GM23338 (cell line): ENCODE measurements around the gene IGFBP7. TPM values are rescaled to one million over a fixed set of nuclear protein-coding genes. Genes with fewer than 3 reads are reported as not detected.

ENCODE experiments used
- ATAC-seq: fragments of 200-7000 bp; cut with Tn5 transposase; 3 replicates; pipeline ENCODE4 v1.9.1; 2020
- DNase-seq: peaks from one replicate; pipeline ENCODE4 v3.0.0-alpha.2; 2015; ENCODE audit warnings: low spot score
- H2AFZ ChIP-seq: fragments of 200-600 bp; sonication (generic); 2 replicates; pipeline ENCODE4 v1.8.0; 2016; ENCODE audit warnings: antibody characterized with exemption, mild to moderate bottlenecking, moderate library complexity
- H3F3A ChIP-seq: fragments of 200-600 bp; sonication (generic); replicated peaks from 2 replicates; pipeline ENCODE4 v1.8.0; 2017; ENCODE audit warnings: antibody characterized with exemption, mixed run types, low read depth
- H3K27ac ChIP-seq: fragments of 200-600 bp; sonication (generic); 2 replicates; pipeline ENCODE4 v1.6.1; 2016; ENCODE audit warnings: low read depth
- H3K27me3 ChIP-seq: fragments of 200-600 bp; sonication (generic); 2 replicates; pipeline ENCODE4 v1.8.0; 2016; ENCODE audit warnings: mild to moderate bottlenecking, mixed run types, moderate library complexity; ENCODE audit not compliant: insufficient read depth
- H3K36me3 ChIP-seq: fragments of 200-600 bp; sonication (generic); 2 replicates; pipeline ENCODE4 v1.8.0; 2016; ENCODE audit warnings: mild to moderate bottlenecking; ENCODE audit not compliant: insufficient read depth
- H3K4me1 ChIP-seq: fragments of 200-600 bp; sonication (generic); 2 replicates; pipeline ENCODE4 v1.8.0; 2016; ENCODE audit warnings: mild to moderate bottlenecking, moderate library complexity; ENCODE audit not compliant: insufficient read depth
- H3K4me2 ChIP-seq: fragments of 200-600 bp; sonication (generic); 2 replicates; pipeline ENCODE4 v1.7.1; 2017; ENCODE audit warnings: mixed run types
- H3K4me3 ChIP-seq: fragments of 200-600 bp; sonication (generic); 2 replicates; pipeline ENCODE4 v1.6.1; 2016; ENCODE audit warnings: mixed run types
- H3K79me2 ChIP-seq: fragments of 200-600 bp; sonication (generic); replicated peaks from 2 replicates; pipeline ENCODE4 v1.8.0; 2017; ENCODE audit warnings: mild to moderate bottlenecking; ENCODE audit not compliant: insufficient read depth
- H3K9me2 ChIP-seq: fragments of 200-600 bp; sonication (generic); 2 replicates; pipeline ENCODE4 v1.8.0; 2017; ENCODE audit not compliant: insufficient read depth
- H4K20me1 ChIP-seq: fragments of 200-600 bp; sonication (generic); replicated peaks from 2 replicates; pipeline ENCODE4 v1.8.0; 2017; ENCODE audit warnings: mild to moderate bottlenecking; ENCODE audit not compliant: insufficient read depth
- H3K27ac Mint-ChIP-seq: 2 replicates; pipeline ENCODE4 v1.8.0; 2020; ENCODE audit warnings: inconsistent platforms, mild to moderate bottlenecking, moderate library complexity, mixed read lengths
- H3K27me3 Mint-ChIP-seq: 3 replicates; pipeline ENCODE4 v1.8.0; 2022; ENCODE audit warnings: low read depth, mild to moderate bottlenecking, moderate library complexity, mixed read lengths, inconsistent platforms; ENCODE audit not compliant: insufficient read depth, poor library complexity
- H3K36me3 Mint-ChIP-seq: 3 replicates; pipeline ENCODE4 v1.8.0; 2021; ENCODE audit warnings: low read depth, mild to moderate bottlenecking, inconsistent platforms, moderate library complexity, mixed read lengths
- H3K4me1 Mint-ChIP-seq: 3 replicates; pipeline ENCODE4 v1.8.0; 2020; ENCODE audit warnings: mild to moderate bottlenecking, inconsistent platforms, mixed read lengths
- H3K4me3 Mint-ChIP-seq: 3 replicates; pipeline ENCODE4 v1.8.0; 2021; ENCODE audit warnings: moderate library complexity, mild to moderate bottlenecking, inconsistent platforms, mixed read lengths
- H3K9me3 Mint-ChIP-seq: 3 replicates; pipeline ENCODE4 v1.8.0; 2020; ENCODE audit warnings: moderate library complexity, mild to moderate bottlenecking, inconsistent platforms, mixed read lengths
- CREB1 ChIP-seq: fragments of 250-450 bp; sonication (Bioruptor Pico); IDR thresholded peaks from 2 replicates; pipeline ENCODE4 v1.5.0; 2020; ENCODE audit warnings: low read depth, mild to moderate bottlenecking, moderate library complexity
- ETS1 ChIP-seq: IDR thresholded peaks from 2 replicates; pipeline ENCODE4 v1.6.1; 2016; ENCODE audit warnings: antibody characterized with exemption
- EZH2 ChIP-seq: fragments of 200-600 bp; sonication (generic); IDR thresholded peaks from one replicate; pipeline ENCODE4 v1.8.0; 2017; ENCODE audit warnings: antibody characterized with exemption, mild to moderate bottlenecking, low read depth; ENCODE audit not compliant: unreplicated experiment
- EZH2phosphoT487 ChIP-seq: fragments of 200-600 bp; sonication (generic); IDR thresholded peaks from one replicate; pipeline ENCODE4 v1.8.1; 2018; ENCODE audit warnings: antibody characterized with exemption; ENCODE audit not compliant: unreplicated experiment
- JUNB ChIP-seq: IDR thresholded peaks from one replicate; pipeline ENCODE4 v1.6.1; 2016; ENCODE audit warnings: antibody characterized with exemption; ENCODE audit not compliant: unreplicated experiment
- NANOG ChIP-seq: IDR thresholded peaks from 2 replicates; pipeline ENCODE4 v1.6.1; 2016; ENCODE audit warnings: antibody characterized with exemption, borderline replicate concordance
- POLR2AphosphoS5 ChIP-seq: IDR thresholded peaks from 2 replicates; pipeline ENCODE4 v1.6.1; 2016; ENCODE audit warnings: antibody characterized with exemption, low read depth
- REST ChIP-seq: IDR thresholded peaks from one replicate; pipeline ENCODE4 v1.6.1; 2018; ENCODE audit warnings: antibody characterized with exemption; ENCODE audit not compliant: unreplicated experiment
- STAT1 ChIP-seq: IDR thresholded peaks from one replicate; pipeline ENCODE4 v1.6.1; 2016; ENCODE audit warnings: antibody characterized with exemption; ENCODE audit not compliant: unreplicated experiment
- ZNF114 ChIP-seq: fragments of 250-450 bp; sonication (Bioruptor Pico); IDR thresholded peaks from 2 replicates; pipeline ENCODE4 v1.5.0; 2020; ENCODE audit warnings: mild to moderate bottlenecking, moderate library complexity
- ZNF331 ChIP-seq: fragments of 250-450 bp; sonication (Bioruptor Pico); IDR thresholded peaks from 2 replicates; pipeline ENCODE4 v1.5.0; 2020; ENCODE audit warnings: low read depth, mild to moderate bottlenecking, moderate library complexity
- polyA plus RNA-seq: library from polyadenylated mRNA; unstranded; fragments of >200 nt; fragmentation: Nextera tagmentation; extraction: Ambion mirVana; gene quantifications from 2 replicates; pipeline ENCODE4 v1.2.1, GENCODE V29; 2016
- total RNA-seq: library from RNA; depleted of rRNA; stranded (reverse); fragments of >200 nt; shearing (Covaris generic); gene quantifications from 2 replicates; pipeline ENCODE4 v1.2.3, GENCODE V29; 2014
- TF ChIP-seq, protein P1 (sequence below), 2 experiments: fragments of 200-600 bp in 1 of 2; sonication (generic) in 1 of 2; conservative IDR thresholded peaks; 2 replicates each; pipeline versions ENCODE4 v1.5.1 to v1.6.1; 2016 to 2017; ENCODE audit warnings: antibody characterized with exemption in 2 of 2, low read depth in 2 of 2, mild to moderate bottlenecking in 2 of 2, moderate library complexity in 1 of 2

The IGFBP7 gene
- total and polyA plus RNA-seq, 2 experiments from 2014 or later = 0.49 to 7.9 TPM

DNA sequence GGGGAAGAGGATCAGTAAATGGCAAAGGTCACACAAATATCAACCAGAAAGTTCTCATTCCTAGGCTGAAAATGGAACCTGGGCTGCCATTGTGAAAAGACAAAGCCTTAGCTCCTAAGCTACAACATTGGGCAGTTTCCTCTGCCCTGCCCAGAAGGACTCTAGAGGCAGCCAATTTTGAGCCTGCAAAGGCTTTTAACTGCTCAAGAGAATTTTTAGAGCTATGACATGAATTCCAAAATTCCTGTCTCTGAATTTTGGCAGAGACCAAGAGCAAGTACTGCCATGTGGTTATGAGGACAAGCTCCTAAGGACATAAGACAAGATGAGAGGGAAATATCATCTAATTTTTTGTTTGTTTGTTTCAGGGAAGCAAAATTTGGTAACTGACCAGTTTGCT lies 29.6 kb upstream of the IGFBP7 start:
- H3K27ac Mint-ChIP-seq = no peak overlapping the region
- H3K36me3 Mint-ChIP-seq = peaks cover 6% of the 10 kb centered on the region; the same call in 1 of the 3 replicates
- Histone ChIP-seq H3K36me3 (peaks cover 8% of the 10 kb centered on the region; the same call in 1 of the 2 replicates), H3K27ac (no peak overlapping the region), H3K4me3 (no peak overlapping the region), H3K27me3 (no peaks in the 10 kb centered on the region), H3K79me2 (no peaks in the 10 kb centered on the region), H3K9me2 (no peaks in the 10 kb centered on the region), H3K4me2 (no peak overlapping the region), H3K4me1 (no peaks in the 10 kb centered on the region), H2AFZ (no peak overlapping the region), H4K20me1 (no peaks in the 10 kb centered on the region), H3F3A (no peaks in the 10 kb centered on the region)
- peaks cover 29% of the 10 kb centered on the region for H3K9me3 Mint-ChIP-seq
- no peak for TF ChIP-seq ZNF331 (CRISPR knock-in tag)
- ATAC-seq (no peak), DNase-seq (no peak)
- H3K4me1 Mint-ChIP-seq = no peaks in the 10 kb centered on the region
- H3K4me3 Mint-ChIP-seq = no peak overlapping the region
- H3K27me3 Mint-ChIP-seq = peaks cover 2% of the 10 kb centered on the region

DNA sequence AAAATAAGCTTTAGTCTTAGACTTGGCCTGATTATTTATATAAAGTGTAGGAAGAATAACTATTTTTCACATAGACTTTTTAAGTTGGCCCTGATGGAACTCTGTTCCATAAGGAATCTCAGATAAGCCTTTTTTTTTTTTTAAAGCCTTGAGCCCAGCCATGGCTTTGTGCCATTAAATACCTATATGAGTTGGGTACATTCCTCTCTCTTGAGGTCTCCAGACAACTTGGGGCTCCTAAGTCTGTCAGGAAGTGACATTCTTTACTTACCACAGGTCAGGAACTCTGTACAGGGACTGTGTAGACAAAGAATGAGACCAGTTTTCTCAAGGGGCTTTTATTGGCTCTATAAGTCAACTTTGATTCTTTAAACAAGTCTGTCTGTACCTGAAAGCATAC lies 27.1 kb upstream of the IGFBP7 start:
- Histone ChIP-seq H3K4me1 (no peaks in the 10 kb centered on the region; the same call in 1 of the 2 replicates), H2AFZ (no peak overlapping the region), H3K4me2 (no peak overlapping the region), H3K36me3 (peaks cover 8% of the 10 kb centered on the region; the same call in 1 of the 2 replicates), H4K20me1 (no peaks in the 10 kb centered on the region), H3F3A (no peaks in the 10 kb centered on the region), H3K27ac (no peak overlapping the region), H3K4me3 (no peak overlapping the region), H3K27me3 (no peaks in the 10 kb centered on the region), H3K9me2 (no peaks in the 10 kb centered on the region), H3K79me2 (no peaks in the 10 kb centered on the region)
- DNase-seq (no peak), ATAC-seq (no peak)
- Mint-ChIP-seq H3K9me3 (peaks cover 29% of the 10 kb centered on the region), H3K4me3 (no peak overlapping the region), H3K36me3 (peaks cover 6% of the 10 kb centered on the region; the same call in 1 of the 3 replicates), H3K27ac (no peak overlapping the region), H3K4me1 (peaks cover 7% of the 10 kb centered on the region), H3K27me3 (peaks cover 2% of the 10 kb centered on the region)
- TF ChIP-seq ZNF331 (CRISPR knock-in tag) (no peak), POLR2AphosphoS5 (no peak), REST (no peak), ZNF114 (CRISPR knock-in tag) (no peak), NANOG (no peak), ETS1 (no peak), EZH2 (no peak), EZH2phosphoT487 (no peak), STAT1 (no peak), JUNB (no peak), CREB1 (CRISPR knock-in tag) (no peak)
- TF ChIP-seq, protein P1, sequence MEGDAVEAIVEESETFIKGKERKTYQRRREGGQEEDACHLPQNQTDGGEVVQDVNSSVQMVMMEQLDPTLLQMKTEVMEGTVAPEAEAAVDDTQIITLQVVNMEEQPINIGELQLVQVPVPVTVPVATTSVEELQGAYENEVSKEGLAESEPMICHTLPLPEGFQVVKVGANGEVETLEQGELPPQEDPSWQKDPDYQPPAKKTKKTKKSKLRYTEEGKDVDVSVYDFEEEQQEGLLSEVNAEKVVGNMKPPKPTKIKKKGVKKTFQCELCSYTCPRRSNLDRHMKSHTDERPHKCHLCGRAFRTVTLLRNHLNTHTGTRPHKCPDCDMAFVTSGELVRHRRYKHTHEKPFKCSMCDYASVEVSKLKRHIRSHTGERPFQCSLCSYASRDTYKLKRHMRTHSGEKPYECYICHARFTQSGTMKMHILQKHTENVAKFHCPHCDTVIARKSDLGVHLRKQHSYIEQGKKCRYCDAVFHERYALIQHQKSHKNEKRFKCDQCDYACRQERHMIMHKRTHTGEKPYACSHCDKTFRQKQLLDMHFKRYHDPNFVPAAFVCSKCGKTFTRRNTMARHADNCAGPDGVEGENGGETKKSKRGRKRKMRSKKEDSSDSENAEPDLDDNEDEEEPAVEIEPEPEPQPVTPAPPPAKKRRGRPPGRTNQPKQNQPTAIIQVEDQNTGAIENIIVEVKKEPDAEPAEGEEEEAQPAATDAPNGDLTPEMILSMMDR (conservative IDR thresholded peaks at IDR 0.05; ENCODE audit: low read depth in 2 of 2) = no peak
